ENCODE results near the gene ZBTB20. TPM values are rescaled to one million over a fixed set of nuclear protein-coding genes. Genes with fewer than 3 reads are reported as not detected.
A peak's percentile ranks its signal among the peaks of the same experiment; 100 is the strongest.

ZBTB20 gene
- total RNA-seq, 1 donor from 2014 or later = 11.2 TPM

DNA sequence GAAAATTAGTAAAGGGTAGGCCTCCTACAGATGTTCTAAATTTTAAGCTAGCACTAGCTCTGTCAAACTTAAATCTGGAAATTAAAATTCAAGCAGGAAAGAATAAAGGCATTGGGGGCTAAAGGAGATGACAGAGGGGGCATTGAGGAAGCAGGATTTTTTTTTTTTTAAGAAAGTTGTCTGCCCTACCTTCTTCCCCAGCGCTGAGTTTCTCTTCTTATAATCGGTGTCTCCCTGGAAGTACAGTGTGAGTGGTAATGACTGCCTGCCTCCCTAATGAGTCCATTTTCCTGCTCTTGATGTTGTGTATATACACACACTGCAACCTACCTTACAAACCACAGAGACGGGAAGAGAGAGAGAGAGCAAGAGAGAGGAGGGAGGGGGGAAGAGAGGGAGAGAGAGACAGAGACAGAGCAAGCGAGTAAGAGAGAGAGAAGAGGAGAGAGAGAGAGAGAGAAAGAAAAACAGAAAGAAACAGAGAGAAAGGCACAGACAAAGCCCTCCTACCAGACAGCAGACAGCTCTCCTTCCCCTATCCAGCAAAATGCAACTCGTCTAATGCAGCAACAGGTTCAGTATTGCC lies 47.0 kb downstream of the ZBTB20 start:
- H3K4me3 ChIP-seq (ENCODE audit: low read depth, low read length) = peak overlapping the region; percentile 56
- DNase-seq (ENCODE audit: low read depth) = peak; percentile 30
- TF ChIP-seq CTCF (conservative IDR thresholded peaks at IDR 0.05; ENCODE audit: low read depth, low read length) = no peak

GRCh38 chr3:115099134-115099985 lies 47.7 kb downstream of the ZBTB20 start:
- no peak for DNase-seq (ENCODE audit: low read depth)
- TF ChIP-seq CTCF (conservative IDR thresholded peaks at IDR 0.05; ENCODE audit: low read depth, low read length) = no peak
- peak overlapping the region; percentile 56 for H3K4me3 ChIP-seq (ENCODE audit: low read depth, low read length)

DNA sequence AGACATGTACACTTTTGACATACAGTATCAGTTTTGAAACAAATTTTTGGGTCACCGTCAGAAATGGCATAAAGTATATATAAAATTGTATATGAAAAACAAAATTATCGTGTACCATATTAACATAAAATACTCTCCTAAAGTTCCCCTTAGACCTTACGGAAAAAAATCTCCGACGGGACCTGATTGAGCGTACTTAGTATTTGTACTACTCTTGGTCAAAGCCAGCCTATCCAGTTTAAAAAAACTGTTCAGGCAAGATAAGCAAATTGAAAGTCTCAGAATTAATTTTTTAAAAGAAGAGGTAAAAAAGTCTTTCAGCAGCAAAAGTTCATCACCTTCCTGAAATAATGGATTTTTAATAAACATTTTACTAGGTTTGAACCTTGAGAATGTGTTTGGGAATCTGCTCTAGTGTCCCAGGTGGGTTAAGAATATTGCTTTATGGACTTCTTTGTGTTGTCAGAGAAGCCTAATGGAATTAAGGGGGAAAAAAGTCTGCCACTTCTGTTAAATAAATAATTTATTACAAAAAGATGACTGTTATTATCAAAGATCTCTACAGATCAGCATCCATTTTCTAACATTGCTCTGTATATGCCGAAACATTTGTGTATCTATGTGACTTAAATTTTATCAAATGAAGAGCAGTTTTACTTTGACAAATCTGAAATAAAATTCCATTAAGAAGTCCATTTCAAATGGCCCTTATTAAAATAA lies 48.6 kb downstream of the ZBTB20 start:
- peak overlapping the region; percentile 56 for H3K4me3 ChIP-seq (ENCODE audit: low read depth, low read length)
- TF ChIP-seq CTCF (conservative IDR thresholded peaks at IDR 0.05; ENCODE audit: low read depth, low read length) = no peak
- DNase-seq (ENCODE audit: low read depth) = no peak

GRCh38 chr3:115095236-115095635 lies 51.9 kb downstream of the ZBTB20 start:
- no peak for DNase-seq (ENCODE audit: low read depth)
- no peak for TF ChIP-seq CTCF (conservative IDR thresholded peaks at IDR 0.05; ENCODE audit: low read depth, low read length)
- H3K4me3 ChIP-seq (ENCODE audit: low read depth, low read length) = no peak overlapping the region

GRCh38 chr3:115092220-115092791 lies 54.8 kb downstream of the ZBTB20 start:
- TF ChIP-seq CTCF (conservative IDR thresholded peaks at IDR 0.05; ENCODE audit: low read depth, low read length) = peak; percentile 87
- H3K4me3 ChIP-seq (ENCODE audit: low read depth, low read length) = no peak overlapping the region
- no peak for DNase-seq (ENCODE audit: low read depth)

- H3K4me3 ChIP-seq (ENCODE audit: low read depth, low read length) = no peak overlapping the region
- DNase-seq (ENCODE audit: low read depth) = no peak
- no peak for TF ChIP-seq CTCF (conservative IDR thresholded peaks at IDR 0.05; ENCODE audit: low read depth, low read length)
Measured at GRCh38 chr3:115090712-115091111, 56.4 kb downstream of the ZBTB20 start.
